ENCODE results near the gene IGFN1.

The IGFN1 gene

GRCh38 chr1:201191653-201192260 lies 1.1 kb downstream of the IGFN1 start:
- peak; percentile 51 for DNase-seq (ENCODE audit: low read depth)
- H3K4me3 ChIP-seq (replicated peaks; ENCODE audit: low read depth, low read length), result no peak overlapping the region
- no peak for TF ChIP-seq CTCF (IDR thresholded peaks at IDR 0.05; ENCODE audit: low read length, missing control alignments)

GRCh38 chr1:201192261-201192788 lies 1.7 kb downstream of the IGFN1 start:
- DNase-seq (ENCODE audit: low read depth), result no peak
- no peak overlapping the region for H3K4me3 ChIP-seq (replicated peaks; ENCODE audit: low read depth, low read length)
- TF ChIP-seq CTCF (IDR thresholded peaks at IDR 0.05; ENCODE audit: low read length, missing control alignments), result no peak

GRCh38 chr1:201194046-201194445 lies 3.4 kb downstream of the IGFN1 start:
- no peak for TF ChIP-seq CTCF (IDR thresholded peaks at IDR 0.05; ENCODE audit: low read length, missing control alignments)

GRCh38 chr1:201198598-201198997 lies 8.0 kb downstream of the IGFN1 start:
- no peak overlapping the region for H3K4me3 ChIP-seq (replicated peaks; ENCODE audit: low read depth, low read length)
- TF ChIP-seq CTCF (IDR thresholded peaks at IDR 0.05; ENCODE audit: low read length, missing control alignments), result no peak

More at GRCh38 chr1:201194046-201194445, 3.4 kb downstream of the IGFN1 start:
- no peak for DNase-seq (ENCODE audit: low read depth)
- no peak overlapping the region for H3K4me3 ChIP-seq (replicated peaks; ENCODE audit: low read depth, low read length)

GRCh38 chr1:201205036-201205435 lies 14.4 kb downstream of the IGFN1 start:
- DNase-seq (ENCODE audit: low read depth), result no peak
- no peak for TF ChIP-seq CTCF (IDR thresholded peaks at IDR 0.05; ENCODE audit: low read length, missing control alignments)
- H3K4me3 ChIP-seq (replicated peaks; ENCODE audit: low read depth, low read length), result no peak overlapping the region

More at GRCh38 chr1:201198598-201198997, 8.0 kb downstream of the IGFN1 start:
- no peak for DNase-seq (ENCODE audit: low read depth)

- DNase-seq (ENCODE audit: low read depth), result no peak
- H3K4me3 ChIP-seq (replicated peaks; ENCODE audit: low read depth, low read length), result no peak overlapping the region
- TF ChIP-seq CTCF (IDR thresholded peaks at IDR 0.05; ENCODE audit: low read length, missing control alignments), result no peak
Measured at GRCh38 chr1:201206176-201206575, 15.6 kb downstream of the IGFN1 start.

- TF ChIP-seq CTCF (IDR thresholded peaks at IDR 0.05; ENCODE audit: low read length, missing control alignments), result no peak
- DNase-seq (ENCODE audit: low read depth), result no peak
- H3K4me3 ChIP-seq (replicated peaks; ENCODE audit: low read depth, low read length), result no peak overlapping the region
Measured at GRCh38 chr1:201207046-201207445, 16.4 kb downstream of the IGFN1 start.
